Common myeloid progenitor, CD34-positive (primary cell): ENCODE data around the gene KRTAP2-2.
"Not testable (repeated sequence)": the region's sequence is repeated elsewhere in the genome, so short reads cannot be mapped to it uniquely, and the experiment has no call there.

Source experiments
- CTCF ChIA-PET: fragments of 350-600 bp; sonication (Branson Sonifier 250); formaldehyde crosslinking; loops from one replicate; lab custom pipeline; 2021; ENCODE audit warnings: antibody characterized with exemption; lab: Charles Lee
- POLR2A ChIA-PET: fragments of 350-600 bp; sonication (Branson Sonifier 250); formaldehyde crosslinking; loops from one replicate; lab custom pipeline; 2021; ENCODE audit warnings: antibody characterized with exemption; lab: Charles Lee
- DNase-seq, 3 donors: peaks; one replicate each; pipeline versions ENCODE4 v3.0.0 to v3.0.0-alpha.2; 2013
- H3K27ac ChIP-seq, 2 experiments: 1 replicate in 1 of 2; 2 replicates in 1 of 2; pipeline ENCODE4 v1.7.0; 2013; ENCODE audit warnings: inconsistent platforms in 2 of 2, low read length in 2 of 2, mild to moderate bottlenecking in 2 of 2, low read depth in 1 of 2, moderate library complexity in 1 of 2; ENCODE audit not compliant: severe bottlenecking in 2 of 2, insufficient read depth in 1 of 2, poor library complexity in 1 of 2
- H3K27me3 ChIP-seq, 5 experiments: replicated peaks in 2 of 5; 1 replicate in 3 of 5; 2 replicates in 2 of 5; pipeline versions ENCODE4 v1.6.1 to v1.7.0; 2013; ENCODE audit warnings: low read length in 4 of 5, mild to moderate bottlenecking in 2 of 5, moderate library complexity in 2 of 5, inconsistent platforms in 1 of 5; ENCODE audit not compliant: insufficient read depth in 5 of 5, control insufficient read depth in 4 of 5
- H3K36me3 ChIP-seq, 4 experiments: 1 replicate in 2 of 4; 2 replicates in 2 of 4; pipeline versions ENCODE4 v1.6.1 to v1.7.0; 2013; ENCODE audit warnings: low read length in 3 of 4, control low read depth in 1 of 4, mild to moderate bottlenecking in 1 of 4; ENCODE audit not compliant: control insufficient read depth in 4 of 4, insufficient read depth in 4 of 4
- H3K4me1 ChIP-seq, 4 experiments: 1 replicate in 3 of 4; 2 replicates in 1 of 4; pipeline versions ENCODE4 v1.6.1 to v1.7.1; 2013; ENCODE audit warnings: low read length in 3 of 4, mild to moderate bottlenecking in 3 of 4, control low read depth in 1 of 4, inconsistent platforms in 1 of 4, moderate library complexity in 1 of 4; ENCODE audit not compliant: control insufficient read depth in 4 of 4, insufficient read depth in 4 of 4; ENCODE audit errors: control extremely low read depth in 1 of 4
- H3K4me3 ChIP-seq, 7 experiments: 1 replicate in 4 of 7; 2 replicates in 3 of 7; pipeline versions ENCODE4 v1.5.1 to v1.7.0; 2013; ENCODE audit warnings: mild to moderate bottlenecking in 7 of 7, low read length in 6 of 7, moderate library complexity in 6 of 7, inconsistent platforms in 2 of 7, low read depth in 2 of 7, control low read depth in 1 of 7; ENCODE audit not compliant: insufficient read depth in 4 of 7, control insufficient read depth in 1 of 7; ENCODE audit errors: extremely low read depth in 1 of 7
- H3K9me3 ChIP-seq, 5 experiments: 1 replicate in 4 of 5; 2 replicates in 1 of 5; pipeline versions ENCODE4 v1.6.1 to v1.7.1; 2013; ENCODE audit warnings: low read length in 4 of 5, mild to moderate bottlenecking in 2 of 5, inconsistent platforms in 1 of 5, low read depth in 1 of 5, moderate library complexity in 1 of 5; ENCODE audit not compliant: control insufficient read depth in 4 of 5, insufficient read depth in 2 of 5; ENCODE audit errors: control extremely low read depth in 1 of 5
- WGBS: methylation state at CpG from one replicate; pipeline ENCODE4 v1.1.5; 2013; ENCODE audit not compliant: insufficient coverage; 5-methylcytosine and 5-hydroxymethylcytosine counted together

KRTAP2-2 gene

GRCh38 chr17:41098042-41098441 lies 43.0 kb upstream of the KRTAP2-2 start, which contains the start of gene KRTAP4-8:
KRTAP4-8 (minus strand) TSS chr17:41098142; CDS start chr17:41098084, 58 bp downstream.
- no peak within 1 kb of the TSS for H3K27ac ChIP-seq
- CTCF ChIA-PET = no interaction called here
- peaks cover 0 to 4% (median 3%) of the 10 kb centered on the region in 5 experiments for H3K9me3 ChIP-seq
- no peaks in the 10 kb centered on the region for H3K36me3 ChIP-seq
- no peak within 1 kb of the TSS for H3K4me3 ChIP-seq
- no peaks in the 10 kb centered on the region for H3K27me3 ChIP-seq
- WGBS = 100% methylated on average over 1 of the region's 4 CpGs
- H3K4me1 ChIP-seq = peaks cover 0 to 8% (median 3%) of the 10 kb centered on the region in 4 experiments
- POLR2A ChIA-PET = no interaction called here
- no peak for DNase-seq

- WGBS = 95% methylated on average over 4 of the region's 7 CpGs
- H3K4me3 ChIP-seq = no peak overlapping the region
- H3K4me1 ChIP-seq = peaks cover 0 to 8% (median 3%) of the 10 kb centered on the region in 4 experiments
- H3K27me3 ChIP-seq = no peaks in the 10 kb centered on the region
- DNase-seq = no peak
- no peaks in the 10 kb centered on the region for H3K36me3 ChIP-seq
- ChIA-PET POLR2A (no interaction called here), CTCF (no interaction called here)
- H3K9me3 ChIP-seq = peaks cover 0 to 9% (median 3%) of the 10 kb centered on the region in 5 experiments
- H3K27ac ChIP-seq = no peak overlapping the region
Observed at GRCh38 chr17:41096055-41096454, 41.0 kb upstream of the KRTAP2-2 start.

- H3K9me3 ChIP-seq, H3K36me3 ChIP-seq, DNase-seq, H3K4me3 ChIP-seq, H3K27me3 ChIP-seq, POLR2A ChIA-PET, H3K4me1 ChIP-seq, CTCF ChIA-PET, H3K27ac ChIP-seq: not testable (repeated sequence)
- 0% methylated on average over 1 of the region's 4 CpGs for WGBS
Observed at GRCh38 chr17:41088760-41089352, 33.8 kb upstream of the KRTAP2-2 start.

GRCh38 chr17:41084100-41084856 lies 29.2 kb upstream of the KRTAP2-2 start, which contains the start of gene KRTAP4-7:
KRTAP4-7 (plus strand) TSS chr17:41084150; CDS start chr17:41084207, 57 bp downstream.
- CTCF ChIA-PET, H3K27ac ChIP-seq, DNase-seq, H3K4me3 ChIP-seq, H3K4me1 ChIP-seq, H3K9me3 ChIP-seq, H3K27me3 ChIP-seq, H3K36me3 ChIP-seq: not testable (repeated sequence)
- 93% methylated on average over 5 of the region's 14 CpGs for WGBS
- POLR2A ChIA-PET = interaction anchor here (0.6 to 0.7 kb wide), 2 partner anchors 41 to 255 kb away, joined by 3 read pairs; no protein-coding TSS in a partner anchor

- H3K36me3 ChIP-seq, H3K4me1 ChIP-seq, H3K27ac ChIP-seq, CTCF ChIA-PET, H3K4me3 ChIP-seq, H3K27me3 ChIP-seq, H3K9me3 ChIP-seq, POLR2A ChIA-PET, DNase-seq: not testable (repeated sequence)
- no CpG with 5 or more reads among the region's 2 CpGs for WGBS
Observed at GRCh38 chr17:41083427-41083826, 28.4 kb upstream of the KRTAP2-2 start.

- no peak overlapping the region for H3K27ac ChIP-seq
- H3K36me3 ChIP-seq = no peaks in the 10 kb centered on the region
- POLR2A ChIA-PET = no interaction called here
- WGBS = 100% methylated on average over 1 of the region's 4 CpGs
- no peak overlapping the region for H3K4me3 ChIP-seq
- no peaks in the 10 kb centered on the region for H3K4me1 ChIP-seq
- no peaks in the 10 kb centered on the region for H3K9me3 ChIP-seq
- H3K27me3 ChIP-seq = no peaks in the 10 kb centered on the region
- CTCF ChIA-PET = no interaction called here
- no peak for DNase-seq
Observed at GRCh38 chr17:41082626-41083025, 27.6 kb upstream of the KRTAP2-2 start.

GRCh38 chr17:41076788-41077187 lies 21.8 kb upstream of the KRTAP2-2 start:
- no peak for DNase-seq
- POLR2A ChIA-PET = no interaction called here
- Histone ChIP-seq H3K4me3 (no peak overlapping the region), H3K27ac (no peak overlapping the region), H3K9me3 (no peaks in the 10 kb centered on the region), H3K36me3 (no peaks in the 10 kb centered on the region), H3K27me3 (no peaks in the 10 kb centered on the region), H3K4me1 (no peaks in the 10 kb centered on the region)
- CTCF ChIA-PET = no interaction called here
